ENCODE data around the gene BTF3L4.
"Not testable (repeated sequence)": the region's sequence is repeated elsewhere in the genome, so short reads cannot be mapped to it uniquely, and the experiment has no call there.

BTF3L4 gene

GRCh38 chr1:52072291-52072690, 16.2 kb downstream of the BTF3L4 start:
- TF ChIP-seq, protein P1, sequence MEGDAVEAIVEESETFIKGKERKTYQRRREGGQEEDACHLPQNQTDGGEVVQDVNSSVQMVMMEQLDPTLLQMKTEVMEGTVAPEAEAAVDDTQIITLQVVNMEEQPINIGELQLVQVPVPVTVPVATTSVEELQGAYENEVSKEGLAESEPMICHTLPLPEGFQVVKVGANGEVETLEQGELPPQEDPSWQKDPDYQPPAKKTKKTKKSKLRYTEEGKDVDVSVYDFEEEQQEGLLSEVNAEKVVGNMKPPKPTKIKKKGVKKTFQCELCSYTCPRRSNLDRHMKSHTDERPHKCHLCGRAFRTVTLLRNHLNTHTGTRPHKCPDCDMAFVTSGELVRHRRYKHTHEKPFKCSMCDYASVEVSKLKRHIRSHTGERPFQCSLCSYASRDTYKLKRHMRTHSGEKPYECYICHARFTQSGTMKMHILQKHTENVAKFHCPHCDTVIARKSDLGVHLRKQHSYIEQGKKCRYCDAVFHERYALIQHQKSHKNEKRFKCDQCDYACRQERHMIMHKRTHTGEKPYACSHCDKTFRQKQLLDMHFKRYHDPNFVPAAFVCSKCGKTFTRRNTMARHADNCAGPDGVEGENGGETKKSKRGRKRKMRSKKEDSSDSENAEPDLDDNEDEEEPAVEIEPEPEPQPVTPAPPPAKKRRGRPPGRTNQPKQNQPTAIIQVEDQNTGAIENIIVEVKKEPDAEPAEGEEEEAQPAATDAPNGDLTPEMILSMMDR (IDR thresholded peaks at IDR 0.05; ENCODE audit: extremely low read depth, missing control alignments): no peak
- DNase-seq (ENCODE audit: low spot score): no peak

GRCh38 chr1:52077277-52077676, 21.2 kb downstream of the BTF3L4 start:
- not testable (repeated sequence) for DNase-seq (ENCODE audit: low spot score)

- TF ChIP-seq, protein P1 (IDR thresholded peaks at IDR 0.05; ENCODE audit: extremely low read depth, missing control alignments): no peak
- DNase-seq (ENCODE audit: low spot score): no peak
These were observed 23.9 kb downstream of the BTF3L4 start for GRCh38 chr1:52080014-52080415.

DNA sequence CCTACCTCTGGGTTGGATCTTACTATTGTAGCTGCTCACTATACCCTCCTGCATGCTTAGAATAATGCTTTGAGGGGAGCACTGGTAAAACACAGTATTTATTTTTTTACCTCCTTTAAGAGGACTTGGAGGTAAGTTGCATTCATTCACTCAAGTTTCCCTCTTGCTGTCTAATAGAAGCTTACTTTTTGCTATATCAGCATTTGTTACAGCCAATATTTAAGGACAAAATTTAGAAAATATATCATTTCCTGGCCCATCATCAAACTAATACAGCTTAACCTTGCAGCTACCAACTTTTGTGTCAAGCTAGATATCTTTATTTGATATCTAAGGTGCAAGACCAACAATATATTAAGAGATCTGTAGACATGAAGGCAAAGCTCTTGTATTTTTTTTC, 31.8 kb downstream of the BTF3L4 start:
- not testable (repeated sequence) for DNase-seq (ENCODE audit: low spot score)

DNA sequence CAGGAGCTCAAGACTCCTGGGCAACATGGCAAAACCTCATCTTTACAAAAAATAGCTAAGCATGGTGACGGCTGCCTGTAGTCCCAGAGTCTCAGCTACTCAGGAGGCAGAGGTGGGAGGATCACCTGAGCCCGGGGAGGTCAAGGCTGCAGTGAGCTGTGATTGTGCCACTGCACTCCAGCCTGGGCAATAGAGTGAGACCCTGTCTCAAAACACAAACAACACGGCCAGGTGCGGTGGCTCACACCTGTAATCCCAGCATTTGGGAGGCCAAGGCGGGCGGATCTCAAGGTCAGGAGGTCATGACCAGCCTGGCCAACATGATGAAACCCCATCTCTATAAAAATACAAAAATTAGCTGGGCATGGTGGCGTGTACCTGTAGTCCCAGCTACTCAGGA, 38.2 kb downstream of the BTF3L4 start:
- not testable (repeated sequence) for DNase-seq (ENCODE audit: low spot score)

DNA sequence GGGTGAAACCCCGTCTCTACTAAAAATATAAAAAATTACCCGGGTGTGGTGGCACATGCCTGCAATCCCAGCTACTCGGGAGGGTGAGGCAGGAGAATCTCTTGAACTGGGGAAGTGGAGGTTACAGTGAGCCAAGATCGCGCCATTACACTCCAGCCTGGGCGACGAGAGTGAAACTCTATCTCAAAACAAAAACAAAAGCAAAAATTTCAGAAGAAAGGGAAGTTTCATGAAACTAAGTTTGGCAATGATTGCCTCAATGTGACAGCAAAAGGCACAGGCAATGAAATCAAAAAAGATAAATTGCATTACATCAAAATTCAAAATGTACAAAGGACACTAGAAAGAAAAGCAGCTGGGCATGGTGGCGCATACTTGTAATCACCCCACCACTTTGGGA, 40.1 kb downstream of the BTF3L4 start:
- DNase-seq (ENCODE audit: low spot score): no peak
- TF ChIP-seq, protein P1 (IDR thresholded peaks at IDR 0.05; ENCODE audit: extremely low read depth, missing control alignments): no peak

- DNase-seq (ENCODE audit: low spot score): no peak
- TF ChIP-seq, protein P1 (IDR thresholded peaks at IDR 0.05; ENCODE audit: extremely low read depth, missing control alignments): no peak
These were observed 42.2 kb downstream of the BTF3L4 start for GRCh38 chr1:52098139-52098871.

- no peak for DNase-seq (ENCODE audit: low spot score)
- TF ChIP-seq, protein P1 (IDR thresholded peaks at IDR 0.05; ENCODE audit: extremely low read depth, missing control alignments): no peak
These were observed 46.4 kb downstream of the BTF3L4 start for GRCh38 chr1:52102336-52103013.

GRCh38 chr1:52111492-52111891, 55.4 kb downstream of the BTF3L4 start:
- TF ChIP-seq, protein P1 (IDR thresholded peaks at IDR 0.05; ENCODE audit: extremely low read depth, missing control alignments): no peak
- no peak for DNase-seq (ENCODE audit: low spot score)

Measured in GM20000 (cell line).